ENCODE data around the gene GRK1. TPM values are rescaled to one million over a fixed set of nuclear protein-coding genes. Genes with fewer than 3 reads are reported as not detected.

GRK1 gene
- total and polyA plus RNA-seq, 2 of the 13 experiments (the other 11 are each of a cell fraction or from before 2014, with no cell fraction given) = 0.07 to 0.12 TPM

GRCh38 chr13:113782472-113782871, 115.5 kb downstream of the GRK1 start:
- Histone ChIP-seq H3K9me3 (ENCODE audit: low read length) (no peaks in the 10 kb centered on the region), H3K4me3 (replicated peaks in 1 of 3; ENCODE audit: insufficient read depth in 1 of 3, low read depth in 2 of 3, low read length in 3 of 3) (no peak overlapping the region), H3K36me3 (replicated peaks in 1 of 2; ENCODE audit: control insufficient read depth in 1 of 2, insufficient read depth in 2 of 2, low read length in 2 of 2) (no peaks in the 10 kb centered on the region), H3K27ac (ENCODE audit: extremely low read length, insufficient read depth, low read length) (no peak overlapping the region), H3K4me1 (ENCODE audit: insufficient read depth, low read length) (no peaks in the 10 kb centered on the region), H3K27me3 (ENCODE audit: control insufficient read depth in 1 of 2, insufficient read depth in 2 of 2, low read length in 2 of 2) (peaks cover 3 to 33% of the 10 kb centered on the region in 2 experiments), H2AFZ (ENCODE audit: low read length) (no peak overlapping the region), H3K9ac (ENCODE audit: insufficient read depth, low read depth, low read length) (no peak overlapping the region), H3K4me2 (ENCODE audit: low read depth, low read length) (no peak overlapping the region), H3K79me2 (ENCODE audit: insufficient read depth, low read length) (no peaks in the 10 kb centered on the region), H4K20me1 (ENCODE audit: insufficient read depth, low read length) (no peaks in the 10 kb centered on the region)
- BruUV-seq (replicated peaks) = no TSS peak
- CTCF ChIA-PET (ENCODE audit: low intra/inter-chr PET ratio, low total read pairs) = no interaction called here
- in situ Hi-C loops (cut with HindIII; ENCODE audit: extremely low pct_ligation_motif_present, low pct_unique_long_range_greater_than_20kb) = no loop called here
- intact Hi-C loops (cut with micrococcal nuclease; ENCODE audit: unreplicated experiment) = no loop called here
- DNase-seq (ENCODE audit: low spot score) (no peak), FAIRE-seq (no peak), ATAC-seq (no peak)
- POLR2A ChIA-PET = no interaction called here
- WGBS (ENCODE audit: low lambda C conversion rate) = 19% methylated on average over 13 of the region's 14 CpGs
- TF ChIP-seq, protein P1, sequence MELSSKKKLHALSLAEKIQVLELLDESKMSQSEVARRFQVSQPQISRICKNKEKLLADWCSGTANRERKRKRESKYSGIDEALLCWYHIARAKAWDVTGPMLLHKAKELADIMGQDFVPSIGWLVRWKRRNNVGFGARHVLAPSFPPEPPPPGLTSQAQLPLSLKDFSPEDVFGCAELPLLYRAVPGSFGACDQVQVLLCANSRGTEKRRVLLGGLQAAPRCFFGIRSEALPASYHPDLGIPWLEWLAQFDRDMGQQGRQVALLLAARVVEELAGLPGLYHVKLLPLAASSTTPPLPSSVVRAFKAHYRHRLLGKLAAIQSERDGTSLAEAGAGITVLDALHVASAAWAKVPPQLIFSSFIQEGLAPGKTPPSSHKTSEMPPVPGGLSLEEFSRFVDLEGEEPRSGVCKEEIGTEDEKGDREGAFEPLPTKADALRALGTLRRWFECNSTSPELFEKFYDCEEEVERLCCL (CRISPR knock-in tag; IDR thresholded peaks at IDR 0.05; ENCODE audit: borderline replicate concordance) = no peak
- TF ChIP-seq RERE (CRISPR knock-in tag; IDR thresholded peaks at IDR 0.05; ENCODE audit: low read depth) = no peak
- TF ChIP-seq RAD51 (IDR thresholded peaks at IDR 0.05; ENCODE audit: borderline replicate concordance) = no peak
- no peak for TF ChIP-seq ZNF713 (CRISPR knock-in tag; IDR thresholded peaks at IDR 0.05)
- TF ChIP-seq RBFOX2 (IDR thresholded peaks at IDR 0.05; ENCODE audit: low read depth, low read length) = no peak
- TF ChIP-seq ZNF746 (CRISPR knock-in tag; IDR thresholded peaks at IDR 0.05) = no peak
- no peak for TF ChIP-seq ZNF790 (CRISPR knock-in tag; IDR thresholded peaks at IDR 0.05; ENCODE audit: borderline replicate concordance)
- no peak for TF ChIP-seq CREB1 (IDR thresholded peaks at IDR 0.05)
- TF ChIP-seq CREB1 (CRISPR knock-in tag; IDR thresholded peaks at IDR 0.05) = no peak
- TF ChIP-seq, protein P2, sequence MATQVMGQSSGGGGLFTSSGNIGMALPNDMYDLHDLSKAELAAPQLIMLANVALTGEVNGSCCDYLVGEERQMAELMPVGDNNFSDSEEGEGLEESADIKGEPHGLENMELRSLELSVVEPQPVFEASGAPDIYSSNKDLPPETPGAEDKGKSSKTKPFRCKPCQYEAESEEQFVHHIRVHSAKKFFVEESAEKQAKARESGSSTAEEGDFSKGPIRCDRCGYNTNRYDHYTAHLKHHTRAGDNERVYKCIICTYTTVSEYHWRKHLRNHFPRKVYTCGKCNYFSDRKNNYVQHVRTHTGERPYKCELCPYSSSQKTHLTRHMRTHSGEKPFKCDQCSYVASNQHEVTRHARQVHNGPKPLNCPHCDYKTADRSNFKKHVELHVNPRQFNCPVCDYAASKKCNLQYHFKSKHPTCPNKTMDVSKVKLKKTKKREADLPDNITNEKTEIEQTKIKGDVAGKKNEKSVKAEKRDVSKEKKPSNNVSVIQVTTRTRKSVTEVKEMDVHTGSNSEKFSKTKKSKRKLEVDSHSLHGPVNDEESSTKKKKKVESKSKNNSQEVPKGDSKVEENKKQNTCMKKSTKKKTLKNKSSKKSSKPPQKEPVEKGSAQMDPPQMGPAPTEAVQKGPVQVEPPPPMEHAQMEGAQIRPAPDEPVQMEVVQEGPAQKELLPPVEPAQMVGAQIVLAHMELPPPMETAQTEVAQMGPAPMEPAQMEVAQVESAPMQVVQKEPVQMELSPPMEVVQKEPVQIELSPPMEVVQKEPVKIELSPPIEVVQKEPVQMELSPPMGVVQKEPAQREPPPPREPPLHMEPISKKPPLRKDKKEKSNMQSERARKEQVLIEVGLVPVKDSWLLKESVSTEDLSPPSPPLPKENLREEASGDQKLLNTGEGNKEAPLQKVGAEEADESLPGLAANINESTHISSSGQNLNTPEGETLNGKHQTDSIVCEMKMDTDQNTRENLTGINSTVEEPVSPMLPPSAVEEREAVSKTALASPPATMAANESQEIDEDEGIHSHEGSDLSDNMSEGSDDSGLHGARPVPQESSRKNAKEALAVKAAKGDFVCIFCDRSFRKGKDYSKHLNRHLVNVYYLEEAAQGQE (IDR thresholded peaks at IDR 0.05; ENCODE audit: borderline replicate concordance in 1 of 2, low read depth in 1 of 2, low read length in 2 of 2) = no peak
- TF ChIP-seq SALL1 (CRISPR knock-in tag; IDR thresholded peaks at IDR 0.05) = no peak
- no peak for TF ChIP-seq ZNF124 (CRISPR knock-in tag; IDR thresholded peaks at IDR 0.05)
- no peak for TF ChIP-seq KAT2B (IDR thresholded peaks at IDR 0.05; ENCODE audit: borderline replicate concordance, low read depth, low read length)
- no peak for TF ChIP-seq ZNF343 (CRISPR knock-in tag; IDR thresholded peaks at IDR 0.05)

Measured in HepG2 (cell line).